HG02938 (cell line): Measurements from ENCODE around the gene MYLK.

Experiments used
- ATAC-seq: cut with Tn5 transposase; IDR thresholded peaks from one replicate; pipeline ENCODE4 v1.9.1; 2021; ENCODE audit warnings: mild to moderate bottlenecking, moderate library complexity; ENCODE audit not compliant: unreplicated experiment

Gene MYLK

GRCh38 chr3:123652342-123652984 is 231.7 kb downstream of the MYLK start:
- ATAC-seq: no peak

- no peak for ATAC-seq
Measured at GRCh38 chr3:123651449-123652341, 232.4 kb downstream of the MYLK start.

GRCh38 chr3:123650101-123650500 is 234.0 kb downstream of the MYLK start:
- no peak for ATAC-seq

- ATAC-seq: no peak
Measured at GRCh38 chr3:123648696-123649405, 235.3 kb downstream of the MYLK start.

- no peak for ATAC-seq
Measured at GRCh38 chr3:123644358-123644757, 239.8 kb downstream of the MYLK start.

- no peak for ATAC-seq
Measured at GRCh38 chr3:123642957-123643330, 241.2 kb downstream of the MYLK start.

GRCh38 chr3:123642182-123642956 is 241.8 kb downstream of the MYLK start:
- ATAC-seq: peak; percentile 87

- no peak for ATAC-seq
Measured at GRCh38 chr3:123641505-123641904, 242.6 kb downstream of the MYLK start.

- ATAC-seq: no peak
Measured at GRCh38 chr3:123640740-123641462, 243.2 kb downstream of the MYLK start.

- no peak for ATAC-seq
Measured at GRCh38 chr3:123640311-123640710, 243.8 kb downstream of the MYLK start.

GRCh38 chr3:123638936-123639689 is 245.0 kb downstream of the MYLK start:
- ATAC-seq: no peak

- no peak for ATAC-seq
Measured at GRCh38 chr3:123637841-123638240, 246.3 kb downstream of the MYLK start.

GRCh38 chr3:123637131-123637530 is 247.0 kb downstream of the MYLK start:
- no peak for ATAC-seq

- no peak for ATAC-seq
Measured at GRCh38 chr3:123636431-123636841, 247.7 kb downstream of the MYLK start.

- ATAC-seq: no peak
Measured at GRCh38 chr3:123635717-123636116, 248.4 kb downstream of the MYLK start.

- ATAC-seq: no peak
Measured at GRCh38 chr3:123635217-123635616, 248.9 kb downstream of the MYLK start.

- no peak for ATAC-seq
Measured at GRCh38 chr3:123634149-123635051, 249.7 kb downstream of the MYLK start.

GRCh38 chr3:123633530-123633929 is 250.6 kb downstream of the MYLK start:
- no peak for ATAC-seq
